Heart left ventricle (tissue), 13 donors: ENCODE results near the gene HOMEZ.

Experiments
- CTCF ChIP-seq, 12 donors: fragments of 200-600 bp; sonication (generic) in 4 of 12; IDR thresholded peaks; one replicate each; pipeline versions ENCODE4 v1.5.0 to v1.8.0; 2018 to 2022; ENCODE audit warnings: antibody characterized with exemption in 12 of 12, mild to moderate bottlenecking in 5 of 12
- POLR2A ChIP-seq, 2 donors: fragments of 450-650 bp; IDR thresholded peaks; one replicate each; pipeline ENCODE4 v1.6.1; 2017; ENCODE audit warnings: antibody characterized with exemption in 2 of 2, mild to moderate bottlenecking in 2 of 2, moderate library complexity in 2 of 2
- donor health status: ischemic (EF 13 %, LVEDD 7.1; RV severe dilation, severe dysfunction).
- donor health status: DM: no; HTN: yes; CAD: no.
- donor health status: DM: no; HTN: no; CAD: no.
- donor health status: ischemic (EF 25% LVEDD 6.9; RV normal size, moderate dysfunction).
- donor health status: ischemic (EF 25% LVEDD 5.7; RV mildly dilated, moderate dysfunction).
- donor health status: ischemic (EF 35%, LVEDD 5.7; RV mildly dilated, moderate dysfunction).
- donor health status: nonischemic (EF 11% LVEDD 7.7; RV severe dilation, severe dysfunction).
- donor health status: DM: yes; HTN: yes; CAD: no.
- donor health status: PGD.
- donor health status: ischemic (EF 29% LVEDD 5.4; RV normal size, mild dysfunction).
- donor health status: nonischemic (EF 23%, LVEDD 6.1; RV moderate dilation, normal function).

GRCh38 chr14:23297096-23297495 is 11.2 kb upstream of the HOMEZ start:
- no peak for TF ChIP-seq CTCF (IDR thresholded peaks at IDR 0.05)
- no peak for TF ChIP-seq POLR2A (IDR thresholded peaks at IDR 0.05)
